ENCODE measurements around the gene ULK4.

DNA sequence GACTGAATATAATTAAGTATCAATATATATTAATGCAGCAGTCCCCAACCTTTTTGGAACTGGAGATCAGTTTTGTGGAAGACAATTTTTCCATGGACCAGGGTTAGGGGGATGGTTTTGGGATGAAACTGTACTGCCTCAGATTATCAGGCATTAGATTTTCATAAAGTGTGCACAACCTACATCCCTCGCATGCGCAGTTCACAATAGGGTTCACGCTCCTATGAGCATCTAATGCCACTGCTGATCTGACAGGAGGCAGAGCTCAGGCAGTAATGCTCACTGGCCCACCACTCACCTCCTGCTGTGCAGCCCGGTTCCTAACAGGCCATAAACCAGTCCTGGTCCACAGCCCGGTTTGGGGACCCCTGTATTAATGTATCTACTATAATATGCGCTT lies 95.6 kb downstream of the ULK4 start:
- no peak for TF ChIP-seq CTBP1 (IDR thresholded peaks at IDR 0.05; ENCODE audit: borderline replicate concordance)
- no peak for TF ChIP-seq ARNT (IDR thresholded peaks at IDR 0.05)
- no peak for TF ChIP-seq FOXM1 (IDR thresholded peaks at IDR 0.05; ENCODE audit: borderline replicate concordance)
- TF ChIP-seq HDGF (IDR thresholded peaks at IDR 0.05; ENCODE audit: borderline replicate concordance), result no peak
- no peak for TF ChIP-seq ZNF384 (IDR thresholded peaks at IDR 0.05)
- TF ChIP-seq FOXA1 (IDR thresholded peaks at IDR 0.05), result no peak
- no peak for TF ChIP-seq NFRKB (IDR thresholded peaks at IDR 0.05)
- TF ChIP-seq ELF4 (IDR thresholded peaks at IDR 0.05), result no peak
